NCI-H2227 treated with DMSO at 0.1 percent for 48 hours (cell line): ENCODE measurements around the gene MEP1A.
"Not testable (repeated sequence)": the region's sequence is repeated elsewhere in the genome, so short reads cannot be mapped to it uniquely, and the experiment has no call there.

Experiments used
- DNase-seq: peaks from one replicate; lab custom pipeline; 2025; lab: John Stamatoyannopoulos, UW

MEP1A gene

DNA sequence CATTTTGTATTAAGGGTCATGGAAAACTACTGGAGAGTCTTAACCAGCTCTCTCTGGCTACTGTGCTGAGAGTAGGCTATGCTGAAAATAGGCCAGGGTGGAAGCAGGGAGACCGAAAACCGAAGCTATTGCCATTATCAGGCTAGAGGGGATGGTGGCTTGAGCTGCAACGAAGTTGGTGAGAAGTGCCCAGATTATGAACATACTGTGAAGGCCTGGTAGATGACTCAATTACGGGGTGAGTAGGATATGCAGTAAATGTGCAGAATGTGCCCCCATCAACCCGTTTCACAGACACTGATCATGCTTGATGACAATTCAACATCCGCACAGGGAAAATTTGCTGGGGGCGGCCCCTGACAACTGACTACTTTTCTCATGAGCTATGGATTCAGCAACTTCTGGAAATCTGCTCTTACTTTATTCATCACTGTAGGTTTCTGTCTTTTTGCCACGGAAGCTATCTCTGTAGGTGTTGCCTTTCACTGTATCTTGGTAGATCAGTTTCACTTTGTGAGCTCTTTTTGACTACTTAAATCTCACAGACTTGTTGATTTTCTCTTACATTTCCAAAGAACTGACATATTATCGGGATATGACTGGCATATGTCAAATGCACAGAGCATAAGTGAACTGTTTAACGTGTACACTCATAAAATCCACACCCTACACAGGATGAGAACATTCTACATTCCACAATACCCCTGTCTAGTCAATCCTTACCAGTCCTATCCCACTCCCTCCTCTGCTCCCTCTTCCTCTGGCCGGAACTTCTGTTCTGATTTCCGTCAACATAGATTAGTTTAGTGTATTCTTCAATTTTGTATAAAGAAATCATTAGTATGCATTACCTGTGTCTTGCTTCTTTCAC lies 15.5 kb upstream of the MEP1A start:
- DNase-seq = no peak

- DNase-seq = peak; percentile 37
Measured at GRCh38 chr6:46781478-46782378, 11.5 kb upstream of the MEP1A start.

DNA sequence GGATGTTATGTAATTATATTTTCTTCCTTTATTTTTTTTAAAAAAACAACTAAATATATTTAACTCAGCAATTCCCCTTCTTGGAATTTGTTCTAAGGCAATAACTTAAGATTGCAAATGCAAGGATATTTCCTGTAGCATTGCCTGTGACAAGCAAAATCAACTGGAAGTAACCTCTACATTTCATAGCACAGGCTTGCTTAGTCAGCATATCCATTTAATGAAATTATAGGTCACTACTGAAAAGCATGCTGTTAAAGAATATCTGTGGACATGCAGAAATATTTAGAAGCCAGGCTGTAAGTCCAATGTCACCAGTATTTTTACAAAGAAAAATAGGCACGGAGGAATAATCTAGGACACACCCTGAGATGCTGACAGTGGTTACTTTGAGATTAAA lies 8.7 kb upstream of the MEP1A start:
- peak; percentile 2 for DNase-seq

DNA sequence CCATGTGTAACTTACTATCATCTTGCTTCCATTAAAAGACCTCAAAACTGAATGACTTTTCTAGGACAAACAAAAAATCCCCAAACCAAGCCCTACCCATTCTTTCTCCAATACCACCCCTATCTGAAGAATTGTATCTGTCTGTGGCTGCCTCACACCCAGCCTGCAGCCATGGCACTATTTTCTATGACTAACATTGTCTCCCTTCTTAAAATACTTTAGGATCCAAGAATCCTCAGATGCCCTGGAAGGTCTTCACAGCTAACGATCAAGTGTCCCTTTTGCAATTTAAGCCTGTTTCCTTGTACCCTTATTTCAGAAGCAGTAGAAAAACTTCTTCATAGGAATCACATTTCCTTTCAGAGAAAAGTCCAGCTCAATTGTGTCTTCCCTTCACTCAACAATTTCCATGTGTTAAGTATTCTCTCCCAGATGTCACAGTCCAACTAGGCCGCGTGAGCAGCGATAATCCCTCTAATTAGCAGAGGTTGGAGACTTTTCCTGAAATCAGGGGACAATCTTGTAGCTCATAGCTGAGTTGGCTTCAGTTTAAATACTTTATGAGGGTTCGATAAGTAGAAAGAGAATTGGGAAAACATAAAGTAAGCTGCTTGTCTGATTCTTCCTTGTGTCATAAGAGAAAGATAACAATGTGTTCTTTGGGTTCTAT lies 5.2 kb upstream of the MEP1A start:
- DNase-seq = no peak

- no peak for DNase-seq
Measured at GRCh38 chr6:46788791-46789190, 4.4 kb upstream of the MEP1A start.

- no peak for DNase-seq
Measured at GRCh38 chr6:46789434-46790354, 3.5 kb upstream of the MEP1A start.

DNA sequence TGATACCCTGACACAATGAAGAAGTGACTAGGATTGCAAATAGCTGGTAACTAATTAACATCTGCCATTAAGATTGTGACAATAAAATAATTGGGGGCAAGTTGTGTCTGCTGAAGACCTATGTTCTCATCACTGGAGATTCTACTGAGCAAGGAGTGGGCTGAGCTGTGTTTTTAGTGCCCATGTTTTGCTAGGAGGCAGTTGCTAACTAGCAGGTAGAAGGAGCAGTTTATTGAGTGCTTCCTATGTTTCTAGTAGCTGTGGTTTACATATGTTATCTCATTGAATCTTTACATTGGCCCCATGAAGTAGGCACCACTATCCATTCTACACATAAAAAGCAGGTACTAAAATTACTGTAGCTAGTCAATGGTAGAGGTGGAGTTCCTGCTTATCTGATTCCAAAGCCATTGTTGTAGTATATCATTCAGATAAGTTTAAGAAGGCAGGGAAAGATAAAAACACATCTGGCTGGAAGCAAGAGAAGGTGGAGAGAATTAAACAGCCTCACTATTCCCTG lies 2.8 kb upstream of the MEP1A start:
- DNase-seq = no peak

DNA sequence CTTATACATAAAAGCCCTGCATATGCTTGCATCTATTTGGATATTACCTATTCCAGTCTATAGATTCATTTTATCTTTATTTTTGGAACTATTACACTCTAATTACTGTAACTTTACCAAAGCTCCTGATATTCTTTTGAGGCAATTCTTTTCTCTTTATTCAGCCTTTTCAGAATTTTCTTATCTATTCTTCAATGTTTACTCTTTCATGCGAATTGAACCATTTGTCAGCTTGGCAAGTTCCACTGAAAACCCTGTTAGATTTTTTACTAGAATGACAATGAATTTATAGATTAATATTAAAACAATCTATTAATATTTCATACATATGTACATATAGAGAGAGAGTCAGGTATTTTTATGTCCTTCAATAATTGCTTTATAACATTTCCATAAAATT lies 554 bp upstream of the MEP1A start:
- DNase-seq = no peak

DNA sequence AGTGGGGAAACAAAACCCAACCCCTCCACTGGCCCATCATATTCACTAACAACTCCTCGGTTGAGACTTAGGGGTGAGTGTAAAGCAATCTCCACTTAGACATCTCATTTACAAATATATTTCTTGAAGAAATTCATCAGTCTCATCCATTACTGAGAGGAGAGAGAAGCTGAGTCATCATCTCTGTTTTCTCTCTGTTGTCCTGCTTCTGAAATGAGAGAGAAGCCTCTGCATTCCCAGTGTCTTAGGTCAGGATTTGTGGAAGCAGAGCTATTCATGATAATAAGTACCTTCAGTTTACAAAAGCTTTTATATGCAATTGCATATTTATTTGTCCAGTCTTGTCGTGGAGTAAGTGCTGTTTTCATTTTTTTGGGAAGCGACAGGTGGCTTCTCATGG lies 879 bp downstream of the MEP1A start:
- no peak for DNase-seq

GRCh38 chr6:46795816-46796215 lies 2.6 kb downstream of the MEP1A start:
- DNase-seq = no peak

DNA sequence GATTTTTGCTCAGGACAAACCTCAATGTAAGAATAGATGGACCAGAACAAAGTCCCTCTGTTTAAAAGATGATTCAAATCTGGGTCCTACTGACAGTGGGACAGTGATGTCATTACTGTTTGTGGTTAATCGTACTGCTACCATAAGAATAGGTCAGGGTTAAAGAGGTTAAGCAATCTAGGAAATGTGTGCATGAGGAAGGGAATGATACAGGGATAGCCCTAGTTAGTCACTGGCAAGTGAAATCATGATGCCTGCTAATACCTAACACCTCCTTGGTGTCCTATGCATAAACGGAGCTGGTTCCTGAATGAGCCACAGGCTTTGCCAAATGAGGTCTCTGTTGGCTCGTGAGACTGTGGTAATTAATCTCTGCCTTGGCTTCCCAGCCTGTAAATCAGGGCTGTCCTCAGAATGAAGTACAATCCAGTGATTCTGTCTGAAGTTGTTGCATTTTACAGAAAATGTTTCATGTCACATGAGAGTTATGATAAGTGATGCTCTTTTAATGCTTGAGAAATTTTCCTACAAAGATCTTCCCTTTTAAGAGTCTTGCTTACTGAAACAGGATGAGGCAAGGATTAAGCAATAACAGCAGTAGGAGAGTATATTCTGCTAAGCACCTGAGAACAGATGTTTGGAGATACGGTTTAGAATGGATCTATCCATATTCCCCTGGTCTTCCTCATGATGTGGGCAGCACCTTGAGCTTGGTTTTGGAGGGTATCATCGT lies 3.8 kb downstream of the MEP1A start:
- no peak for DNase-seq

GRCh38 chr6:46799657-46800056 lies 6.5 kb downstream of the MEP1A start:
- DNase-seq = no peak

DNA sequence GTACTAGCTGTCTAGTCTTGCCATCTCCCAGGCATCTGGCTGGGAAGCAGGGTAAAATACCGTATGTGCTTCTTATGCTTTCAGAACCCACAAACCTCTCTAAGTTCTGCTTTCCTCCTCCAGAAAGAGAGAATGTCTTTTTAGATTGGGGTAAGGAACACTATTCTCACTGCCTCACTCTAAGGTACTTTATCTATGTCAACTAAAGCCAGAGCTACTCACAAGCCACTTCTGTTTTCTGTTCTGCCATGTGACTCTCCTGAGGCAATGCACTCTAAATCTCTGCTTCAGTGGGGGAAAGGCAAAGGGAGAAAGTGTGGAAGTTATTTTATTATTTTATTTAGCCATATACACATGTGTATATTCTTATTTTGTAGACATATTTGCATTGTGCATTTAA lies 15.6 kb downstream of the MEP1A start:
- DNase-seq = no peak

DNA sequence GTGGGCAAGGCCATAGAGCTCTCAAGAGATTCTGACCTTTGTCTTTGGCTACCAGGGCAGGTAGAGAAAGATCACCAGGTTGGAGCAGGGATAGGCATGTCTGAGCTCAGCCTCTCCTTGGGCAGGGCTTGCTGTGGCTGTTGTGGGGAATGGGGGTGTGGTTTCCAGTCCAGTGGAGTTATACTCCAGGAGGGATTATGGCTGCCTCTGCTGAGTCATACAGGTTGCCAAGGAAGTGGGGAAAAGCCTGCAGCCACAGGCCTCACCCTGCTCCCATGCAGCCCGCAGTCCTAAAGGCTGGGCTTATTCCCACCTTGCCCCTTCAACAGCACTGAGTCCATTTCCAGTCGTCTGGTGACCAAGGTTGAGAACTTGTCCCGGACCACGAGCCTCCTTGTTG lies 21.9 kb downstream of the MEP1A start:
- DNase-seq = no peak

DNA sequence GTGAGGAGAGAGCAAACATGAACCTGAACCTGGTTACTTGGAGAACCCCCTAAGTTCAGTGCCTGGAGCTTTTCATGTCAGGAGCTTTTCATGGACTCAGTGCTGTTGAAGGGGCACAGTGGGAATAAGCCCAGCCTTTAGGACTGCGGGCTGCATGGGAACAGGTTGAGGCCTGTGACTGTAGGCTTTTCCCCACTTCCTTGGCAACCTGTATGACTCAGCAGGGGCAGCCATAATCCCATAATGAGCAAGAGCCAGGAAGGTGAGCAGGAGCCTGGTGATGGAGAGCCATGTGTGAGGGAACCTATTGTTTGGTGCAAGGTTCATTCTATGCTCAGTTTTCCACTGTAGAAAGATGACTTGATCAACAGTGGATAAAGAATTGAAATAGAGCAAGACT lies 23.4 kb downstream of the MEP1A start:
- no peak for DNase-seq

GRCh38 chr6:46819561-46819960 lies 26.4 kb downstream of the MEP1A start:
- no peak for DNase-seq

- DNase-seq = no peak
Measured at GRCh38 chr6:46821458-46821881, 28.3 kb downstream of the MEP1A start.

DNA sequence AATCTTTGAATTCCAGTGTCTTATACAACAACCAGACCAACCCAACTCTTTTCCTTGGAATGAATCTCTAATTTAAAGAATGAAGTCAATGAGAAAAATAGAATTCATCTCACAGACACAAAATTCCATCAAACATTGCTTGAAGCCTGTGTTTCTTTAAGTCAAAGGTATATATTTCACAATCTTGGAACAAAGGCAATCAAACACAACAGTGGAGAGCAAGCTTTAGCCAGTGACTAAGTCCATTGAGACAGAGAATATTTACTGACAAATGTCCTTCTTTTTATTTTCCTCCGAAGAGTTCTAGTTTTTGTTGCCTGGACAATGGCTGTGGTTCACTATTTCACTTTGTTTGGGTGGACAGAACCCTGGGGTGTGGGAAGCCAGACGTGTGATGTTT lies 35.8 kb downstream of the MEP1A start:
- no peak for DNase-seq

DNA sequence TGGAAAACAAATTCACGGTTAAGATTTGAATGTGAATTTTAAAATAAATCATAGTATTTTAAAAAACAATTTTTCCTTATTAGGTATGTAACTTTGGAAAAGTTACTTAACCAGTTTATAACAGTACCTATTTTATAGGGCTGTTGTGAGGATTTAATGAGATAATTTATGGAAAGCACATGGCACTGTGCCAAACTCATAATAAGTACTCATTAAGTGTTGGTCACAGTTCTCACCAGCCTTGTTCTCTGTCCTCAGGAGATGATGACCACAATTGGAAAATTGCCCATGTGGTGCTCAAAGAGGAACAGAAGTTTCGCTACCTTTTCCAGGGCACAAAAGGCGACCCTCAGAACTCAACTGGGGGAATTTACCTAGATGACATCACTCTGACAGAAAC lies 39.6 kb downstream of the MEP1A start:
- no peak for DNase-seq

DNA sequence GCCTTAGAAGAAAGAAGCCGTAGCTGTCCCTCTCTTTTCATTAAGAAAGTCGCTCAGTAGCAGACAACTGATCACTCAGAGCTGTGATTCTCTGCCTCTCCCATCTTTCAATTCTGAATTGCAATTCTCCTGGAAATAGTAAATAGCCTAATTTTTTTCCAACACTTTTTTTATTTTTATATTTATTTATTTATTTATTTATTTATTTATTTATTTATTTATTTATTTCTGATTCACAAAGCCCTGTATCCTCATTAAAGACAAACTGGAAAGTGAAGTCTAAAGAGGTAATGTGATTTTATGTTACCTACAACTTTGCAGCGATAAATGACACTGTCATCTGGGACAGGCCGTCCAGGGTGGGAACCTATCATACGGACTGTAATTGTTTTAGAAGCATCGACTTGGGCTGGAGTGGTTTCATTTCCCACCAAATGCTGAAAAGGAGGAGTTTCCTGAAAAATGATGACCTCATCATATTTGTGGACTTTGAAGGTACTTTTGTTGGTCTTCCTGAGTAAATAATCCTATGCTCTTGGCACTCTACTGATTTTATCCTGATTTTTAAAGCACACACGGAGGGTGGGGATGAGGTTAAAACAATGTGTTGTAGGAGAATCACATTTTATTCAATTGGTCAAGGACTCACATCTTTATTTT lies 41.2 kb downstream of the MEP1A start:
- not testable (repeated sequence) for DNase-seq
